Caco-2 (cell line): ENCODE data around the gene LDLRAD4. TPM values are rescaled to one million over a fixed set of nuclear protein-coding genes. Genes with fewer than 3 reads are reported as not detected.

Source experiments
- BruUV-seq: library from RNA; stranded (reverse); fragments of 400-500 nt; replicated peaks from 2 replicates; lab custom pipeline; 2021; lab: Mats Ljungman, UMichigan
- CTCF ChIA-PET: fragments of 300-600 bp; sonication (Branson Sonifier 250); formaldehyde crosslinking; loops from one replicate; lab custom pipeline; 2022; ENCODE audit warnings: antibody characterized with exemption; lab: Charles Lee
- POLR2A ChIA-PET: fragments of 300-600 bp; sonication (Branson Sonifier 250); formaldehyde crosslinking; loops from one replicate; lab custom pipeline; 2022; ENCODE audit warnings: antibody characterized with exemption; lab: Charles Lee
- DNase-seq, 2 experiments: peaks; one replicate each; pipeline versions ENCODE4 v3.0.0 to v3.0.0-alpha.2; 2020 to 2022
- H3K27me3 ChIP-seq: replicated peaks from 2 replicates; pipeline ENCODE4 v1.6.0; 2011; ENCODE audit warnings: low read length; ENCODE audit not compliant: control insufficient read depth, insufficient read depth
- H3K36me3 ChIP-seq: 2 replicates; pipeline ENCODE4 v1.5.1; 2011; ENCODE audit warnings: low read length; ENCODE audit not compliant: control insufficient read depth, insufficient read depth
- H3K4me1 ChIP-seq: fragments of 250-450 bp; sonication (Bioruptor Pico); 2 replicates; pipeline ENCODE4 v1.5.1; 2020; ENCODE audit warnings: mild to moderate bottlenecking
- H3K4me3 ChIP-seq: 2 replicates; pipeline ENCODE4 v1.5.1; 2011; ENCODE audit warnings: low read depth, mild to moderate bottlenecking, control low read depth, low read length
- H3K9me3 ChIP-seq: fragments of 250-450 bp; sonication (Bioruptor Pico); 2 replicates; pipeline ENCODE4 v1.5.1; 2020; ENCODE audit warnings: mild to moderate bottlenecking, moderate library complexity
- H3K27ac Mint-ChIP-seq: one replicate; pipeline ENCODE4 v1.8.0; 2022; ENCODE audit warnings: mixed read lengths; ENCODE audit not compliant: unreplicated experiment
- H3K27me3 Mint-ChIP-seq: one replicate; pipeline ENCODE4 v1.8.0; 2022; ENCODE audit warnings: mixed read lengths; ENCODE audit not compliant: insufficient read depth, unreplicated experiment
- H3K36me3 Mint-ChIP-seq: one replicate; pipeline ENCODE4 v1.8.0; 2022; ENCODE audit warnings: mild to moderate bottlenecking, mixed read lengths; ENCODE audit not compliant: insufficient read depth, unreplicated experiment
- H3K4me1 Mint-ChIP-seq: one replicate; pipeline ENCODE4 v1.8.0; 2022; ENCODE audit warnings: low read depth, mixed read lengths; ENCODE audit not compliant: unreplicated experiment
- H3K4me3 Mint-ChIP-seq: one replicate; pipeline ENCODE4 v1.8.0; 2022; ENCODE audit warnings: mild to moderate bottlenecking, moderate library complexity, mixed read lengths; ENCODE audit not compliant: unreplicated experiment
- H3K9me3 Mint-ChIP-seq: one replicate; pipeline ENCODE4 v1.8.0; 2022; ENCODE audit warnings: mixed read lengths; ENCODE audit not compliant: unreplicated experiment
- intact Hi-C: fragments of 100-400 bp; cut with micrococcal nuclease; formaldehyde crosslinking; loops from one replicate; pipeline ENCODE4 v1.10.0; 2022; ENCODE audit not compliant: unreplicated experiment
- total RNA-seq: library from RNA; stranded (reverse); gene quantifications from 2 replicates; pipeline ENCODE4 v1.2.3, GENCODE V29; 2022
- TF ChIP-seq, protein P1 (sequence below), 2 experiments: fragments of 200-600 bp in 1 of 2; IDR thresholded peaks; 1 replicate in 1 of 2; 2 replicates in 1 of 2; pipeline versions ENCODE4 v1.5.1 to v1.8.0; 2011 to 2022; ENCODE audit warnings: antibody characterized with exemption in 1 of 2, control low read depth in 1 of 2, inconsistent platforms in 1 of 2, low read depth in 1 of 2, low read length in 1 of 2, mild to moderate bottlenecking in 1 of 2, moderate library complexity in 1 of 2; ENCODE audit not compliant: insufficient read depth in 1 of 2, severe bottlenecking in 1 of 2, unreplicated experiment in 1 of 2

LDLRAD4 gene
- total RNA-seq, 1 experiment from 2014 or later: 1.2 TPM

- intact Hi-C loops: no loop called here
- DNase-seq: no peak
- H3K4me1 Mint-ChIP-seq: no peaks in the 10 kb centered on the region
- Histone ChIP-seq H3K36me3 (no peaks in the 10 kb centered on the region), H3K4me3 (no peak overlapping the region), H3K27me3 (no peaks in the 10 kb centered on the region), H3K9me3 (no peaks in the 10 kb centered on the region), H3K4me1 (no peaks in the 10 kb centered on the region)
- TF ChIP-seq, protein P1, sequence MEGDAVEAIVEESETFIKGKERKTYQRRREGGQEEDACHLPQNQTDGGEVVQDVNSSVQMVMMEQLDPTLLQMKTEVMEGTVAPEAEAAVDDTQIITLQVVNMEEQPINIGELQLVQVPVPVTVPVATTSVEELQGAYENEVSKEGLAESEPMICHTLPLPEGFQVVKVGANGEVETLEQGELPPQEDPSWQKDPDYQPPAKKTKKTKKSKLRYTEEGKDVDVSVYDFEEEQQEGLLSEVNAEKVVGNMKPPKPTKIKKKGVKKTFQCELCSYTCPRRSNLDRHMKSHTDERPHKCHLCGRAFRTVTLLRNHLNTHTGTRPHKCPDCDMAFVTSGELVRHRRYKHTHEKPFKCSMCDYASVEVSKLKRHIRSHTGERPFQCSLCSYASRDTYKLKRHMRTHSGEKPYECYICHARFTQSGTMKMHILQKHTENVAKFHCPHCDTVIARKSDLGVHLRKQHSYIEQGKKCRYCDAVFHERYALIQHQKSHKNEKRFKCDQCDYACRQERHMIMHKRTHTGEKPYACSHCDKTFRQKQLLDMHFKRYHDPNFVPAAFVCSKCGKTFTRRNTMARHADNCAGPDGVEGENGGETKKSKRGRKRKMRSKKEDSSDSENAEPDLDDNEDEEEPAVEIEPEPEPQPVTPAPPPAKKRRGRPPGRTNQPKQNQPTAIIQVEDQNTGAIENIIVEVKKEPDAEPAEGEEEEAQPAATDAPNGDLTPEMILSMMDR (IDR thresholded peaks at IDR 0.05; ENCODE audit: insufficient read depth in 1 of 2, low read depth in 1 of 2, low read length in 1 of 2, severe bottlenecking in 1 of 2, unreplicated experiment in 1 of 2): no peak
- no peak overlapping the region for H3K4me3 Mint-ChIP-seq
- POLR2A ChIA-PET: no interaction called here
- no peak overlapping the region for H3K27ac Mint-ChIP-seq
- H3K36me3 Mint-ChIP-seq: no peaks in the 10 kb centered on the region
- BruUV-seq: no TSS peak
- H3K9me3 Mint-ChIP-seq: no peaks in the 10 kb centered on the region
- peaks cover 15% of the 10 kb centered on the region for H3K27me3 Mint-ChIP-seq
- CTCF ChIA-PET: no interaction called here
These were observed 209.8 kb downstream of the LDLRAD4 start for GRCh38 chr18:13428319-13428718.

GRCh38 chr18:13429016-13429415 is 210.5 kb downstream of the LDLRAD4 start:
- peaks cover 18% of the 10 kb centered on the region for H3K27me3 Mint-ChIP-seq
- ChIA-PET POLR2A (no interaction called here), CTCF (no interaction called here)
- H3K9me3 ChIP-seq: no peaks in the 10 kb centered on the region
- H3K4me1 ChIP-seq: no peaks in the 10 kb centered on the region
- H3K4me3 ChIP-seq: no peak overlapping the region
- TF ChIP-seq, protein P1 (IDR thresholded peaks at IDR 0.05; ENCODE audit: insufficient read depth in 1 of 2, low read depth in 1 of 2, low read length in 1 of 2, severe bottlenecking in 1 of 2, unreplicated experiment in 1 of 2): no peak
- H3K27me3 ChIP-seq: no peaks in the 10 kb centered on the region
- H3K9me3 Mint-ChIP-seq: no peaks in the 10 kb centered on the region
- DNase-seq: no peak
- H3K27ac Mint-ChIP-seq: no peak overlapping the region
- H3K36me3 Mint-ChIP-seq: no peaks in the 10 kb centered on the region
- no peaks in the 10 kb centered on the region for H3K36me3 ChIP-seq
- no peak overlapping the region for H3K4me3 Mint-ChIP-seq
- no TSS peak for BruUV-seq
- intact Hi-C loops: no loop called here
- H3K4me1 Mint-ChIP-seq: no peaks in the 10 kb centered on the region

- Histone ChIP-seq H3K9me3 (no peaks in the 10 kb centered on the region), H3K4me1 (no peaks in the 10 kb centered on the region), H3K4me3 (no peak overlapping the region), H3K36me3 (no peaks in the 10 kb centered on the region), H3K27me3 (no peaks in the 10 kb centered on the region)
- POLR2A ChIA-PET: no interaction called here
- Mint-ChIP-seq H3K36me3 (no peaks in the 10 kb centered on the region), H3K27ac (no peak overlapping the region), H3K27me3 (peaks cover 15% of the 10 kb centered on the region), H3K4me1 (no peaks in the 10 kb centered on the region), H3K4me3 (no peak overlapping the region), H3K9me3 (no peaks in the 10 kb centered on the region)
- TF ChIP-seq, protein P1 (IDR thresholded peaks at IDR 0.05; ENCODE audit: insufficient read depth in 1 of 2, low read depth in 1 of 2, low read length in 1 of 2, severe bottlenecking in 1 of 2, unreplicated experiment in 1 of 2): no peak
- no peak for DNase-seq
- CTCF ChIA-PET: no interaction called here
- intact Hi-C loops: no loop called here
- no TSS peak for BruUV-seq
These were observed 211.4 kb downstream of the LDLRAD4 start for GRCh38 chr18:13429884-13430510.
